Ishikawa (cell line): ENCODE results near the gene ANKRD11.

Experiments used
- CEBPB ChIP-seq: IDR thresholded peaks from 2 replicates; pipeline ENCODE4 v1.6.1; 2012
- CREB1 ChIP-seq: IDR thresholded peaks from 2 replicates; pipeline ENCODE4 v1.6.1; 2012; ENCODE audit warnings: low read depth
- EGR1 ChIP-seq: IDR thresholded peaks from 2 replicates; pipeline ENCODE4 v1.6.1; 2012
- EP300 ChIP-seq: IDR thresholded peaks from 2 replicates; pipeline ENCODE4 v1.6.1; 2012; ENCODE audit warnings: borderline replicate concordance
- FOXM1 ChIP-seq: IDR thresholded peaks from 2 replicates; pipeline ENCODE4 v1.6.1; 2012; ENCODE audit warnings: low read depth, borderline replicate concordance
- MAX ChIP-seq: IDR thresholded peaks from 2 replicates; pipeline ENCODE4 v1.6.1; 2012
- NFIC ChIP-seq: IDR thresholded peaks from 2 replicates; pipeline ENCODE4 v1.6.1; 2012
- RAD21 ChIP-seq: IDR thresholded peaks from 2 replicates; pipeline ENCODE4 v1.6.1; 2012; ENCODE audit warnings: low read depth
- REST ChIP-seq: IDR thresholded peaks from 2 replicates; pipeline ENCODE4 v1.6.1; 2012; ENCODE audit warnings: low read depth, mild to moderate bottlenecking
- TAF1 ChIP-seq: IDR thresholded peaks from 2 replicates; pipeline ENCODE4 v1.6.1; 2012; ENCODE audit warnings: low read depth, mild to moderate bottlenecking
- TCF12 ChIP-seq: IDR thresholded peaks from 2 replicates; pipeline ENCODE4 v1.6.1; 2012; ENCODE audit warnings: low read depth
- TEAD4 ChIP-seq: IDR thresholded peaks from 2 replicates; pipeline ENCODE4 v1.6.1; 2012
- USF1 ChIP-seq: IDR thresholded peaks from 2 replicates; pipeline ENCODE4 v1.6.1; 2012
- YY1 ChIP-seq: IDR thresholded peaks from 2 replicates; pipeline ENCODE4 v1.6.1; 2012; ENCODE audit warnings: low read depth
- ZBTB7A ChIP-seq: IDR thresholded peaks from 2 replicates; pipeline ENCODE4 v1.6.1; 2012; ENCODE audit warnings: low read depth

ANKRD11 gene

GRCh38 chr16:89442588-89442987, 47.8 kb downstream of the ANKRD11 start:
- TF ChIP-seq TEAD4 (peak; percentile 81), RAD21 (no peak), FOXM1 (no peak)

- no peak for TF ChIP-seq USF1
- no peak for TF ChIP-seq CEBPB
- TF ChIP-seq RAD21: no peak
- no peak for TF ChIP-seq YY1
- TF ChIP-seq TAF1: no peak
- TF ChIP-seq EGR1: no peak
- no peak for TF ChIP-seq NFIC
- no peak for TF ChIP-seq ZBTB7A
- no peak for TF ChIP-seq TCF12
- no peak for TF ChIP-seq EP300
- TF ChIP-seq CREB1: no peak
- TF ChIP-seq MAX: no peak
Observed at GRCh38 chr16:89439659-89440058, 50.7 kb downstream of the ANKRD11 start.

GRCh38 chr16:89437991-89438390, 52.4 kb downstream of the ANKRD11 start:
- TF ChIP-seq EGR1: no peak
- no peak for TF ChIP-seq USF1
- no peak for TF ChIP-seq MAX
- TF ChIP-seq TEAD4: no peak

GRCh38 chr16:89437251-89437987, 52.9 kb downstream of the ANKRD11 start:
- TF ChIP-seq ZBTB7A (no peak), NFIC (no peak), RAD21 (no peak), TAF1 (no peak), MAX (no peak), YY1 (no peak), EP300 (no peak), CEBPB (no peak), EGR1 (no peak), CREB1 (no peak), USF1 (no peak)

GRCh38 chr16:89436366-89436765, 54.0 kb downstream of the ANKRD11 start:
- no peak for TF ChIP-seq CREB1
- TF ChIP-seq RAD21: no peak
- no peak for TF ChIP-seq ZBTB7A
- TF ChIP-seq TAF1: no peak
- no peak for TF ChIP-seq TEAD4
- no peak for TF ChIP-seq REST
- TF ChIP-seq FOXM1: no peak
- no peak for TF ChIP-seq CEBPB
- TF ChIP-seq YY1: no peak
- TF ChIP-seq USF1: no peak
- no peak for TF ChIP-seq MAX
- TF ChIP-seq TCF12: no peak
- no peak for TF ChIP-seq NFIC
- no peak for TF ChIP-seq EP300
- TF ChIP-seq EGR1: no peak

- no peak for TF ChIP-seq EGR1
- TF ChIP-seq CREB1: no peak
- TF ChIP-seq TEAD4: no peak
- no peak for TF ChIP-seq ZBTB7A
- TF ChIP-seq TCF12: no peak
- TF ChIP-seq NFIC: no peak
- no peak for TF ChIP-seq YY1
- no peak for TF ChIP-seq CEBPB
- no peak for TF ChIP-seq MAX
- TF ChIP-seq EP300: no peak
- no peak for TF ChIP-seq USF1
- no peak for TF ChIP-seq TAF1
- TF ChIP-seq REST: no peak
- TF ChIP-seq FOXM1: no peak
- no peak for TF ChIP-seq RAD21
Observed at GRCh38 chr16:89434490-89434889, 55.9 kb downstream of the ANKRD11 start.
